Left ventricle myocardium inferior (tissue), 1 donor: ENCODE measurements around the gene GLI2. TPM values are rescaled to one million over a fixed set of nuclear protein-coding genes. Genes with fewer than 3 reads are reported as not detected.

Experiments
- DNase-seq: peaks from one replicate; pipeline ENCODE4 v3.0.0-alpha.2; 2020
- H3K27ac ChIP-seq: fragments of 200-600 bp; replicated peaks from 2 replicates; pipeline ENCODE4 v1.8.0; 2021
- H3K27me3 ChIP-seq: fragments of 200-600 bp; 2 replicates; pipeline ENCODE4 v1.8.0; 2021; ENCODE audit warnings: low read depth
- H3K36me3 ChIP-seq: fragments of 200-600 bp; 2 replicates; pipeline ENCODE4 v1.8.0; 2021
- H3K4me1 ChIP-seq: fragments of 200-600 bp; 2 replicates; pipeline ENCODE4 v1.8.0; 2021
- H3K4me3 ChIP-seq: fragments of 200-600 bp; 2 replicates; pipeline ENCODE4 v1.8.0; 2021; ENCODE audit warnings: mild to moderate bottlenecking, moderate library complexity
- H3K9me3 ChIP-seq: fragments of 200-600 bp; replicated peaks from 2 replicates; pipeline ENCODE4 v1.8.0; 2021
- intact Hi-C: fragments of 100-400 bp; cut with micrococcal nuclease; formaldehyde crosslinking; loops from one replicate; pipeline ENCODE4 v1.11.0; 2022
- total RNA-seq: library from RNA; stranded (reverse); fragmentation: NEBNext Ultra II Directional; extraction: Animal tissue kit (Norgen Biotek cat#: 25700); gene quantifications from one replicate; pipeline ENCODE4 v1.2.1, GENCODE V29; 2021
- TF ChIP-seq, protein P1 (sequence below): fragments of 200-600 bp; IDR thresholded peaks from 2 replicates; pipeline ENCODE4 v1.8.0; 2021; ENCODE audit warnings: antibody characterized with exemption, mild to moderate bottlenecking, borderline replicate concordance
- donor health status: DM: no; HTN: yes; CAD: no; lungs with severe emphysema.

GLI2 gene
- total RNA-seq, 1 donor from 2014 or later = 2.4 TPM

DNA sequence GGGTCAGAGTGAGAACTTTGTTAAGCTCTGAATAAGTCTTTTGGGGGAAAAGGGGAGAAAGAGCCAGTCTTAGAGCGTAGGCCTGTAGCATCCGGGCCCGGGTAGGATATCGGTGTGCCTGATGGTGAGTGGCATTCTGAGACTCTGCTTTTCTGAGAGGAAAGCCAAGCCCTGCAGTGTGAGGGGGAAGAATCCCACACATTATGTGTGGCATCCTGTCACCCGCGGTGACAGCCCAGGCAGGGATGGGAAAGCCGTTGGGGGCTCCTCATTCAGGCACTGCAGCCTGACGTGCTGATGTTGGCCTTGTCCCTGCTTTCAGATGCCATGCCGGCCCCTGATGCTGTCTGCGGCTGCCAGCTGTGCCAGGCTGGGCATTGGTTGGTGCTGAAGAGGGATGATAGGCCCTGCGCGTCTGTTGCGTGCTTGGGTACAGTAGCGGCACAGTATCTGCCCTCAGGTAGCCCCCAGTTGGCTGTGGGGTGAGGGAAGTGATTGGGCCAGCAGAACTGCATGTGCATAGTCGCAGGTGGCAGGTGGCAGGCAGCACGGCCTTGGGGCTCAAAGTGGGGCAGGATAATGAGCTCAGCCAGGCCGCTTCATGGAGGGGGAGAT is 37.6 kb downstream of the GLI2 start:
- peak; percentile 7 for DNase-seq
- H3K9me3 ChIP-seq = no peaks in the 10 kb centered on the region
- no peaks in the 10 kb centered on the region for H3K36me3 ChIP-seq
- TF ChIP-seq, protein P1, sequence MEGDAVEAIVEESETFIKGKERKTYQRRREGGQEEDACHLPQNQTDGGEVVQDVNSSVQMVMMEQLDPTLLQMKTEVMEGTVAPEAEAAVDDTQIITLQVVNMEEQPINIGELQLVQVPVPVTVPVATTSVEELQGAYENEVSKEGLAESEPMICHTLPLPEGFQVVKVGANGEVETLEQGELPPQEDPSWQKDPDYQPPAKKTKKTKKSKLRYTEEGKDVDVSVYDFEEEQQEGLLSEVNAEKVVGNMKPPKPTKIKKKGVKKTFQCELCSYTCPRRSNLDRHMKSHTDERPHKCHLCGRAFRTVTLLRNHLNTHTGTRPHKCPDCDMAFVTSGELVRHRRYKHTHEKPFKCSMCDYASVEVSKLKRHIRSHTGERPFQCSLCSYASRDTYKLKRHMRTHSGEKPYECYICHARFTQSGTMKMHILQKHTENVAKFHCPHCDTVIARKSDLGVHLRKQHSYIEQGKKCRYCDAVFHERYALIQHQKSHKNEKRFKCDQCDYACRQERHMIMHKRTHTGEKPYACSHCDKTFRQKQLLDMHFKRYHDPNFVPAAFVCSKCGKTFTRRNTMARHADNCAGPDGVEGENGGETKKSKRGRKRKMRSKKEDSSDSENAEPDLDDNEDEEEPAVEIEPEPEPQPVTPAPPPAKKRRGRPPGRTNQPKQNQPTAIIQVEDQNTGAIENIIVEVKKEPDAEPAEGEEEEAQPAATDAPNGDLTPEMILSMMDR = no peak
- H3K4me3 ChIP-seq = no peak overlapping the region
- H3K4me1 ChIP-seq = no peaks in the 10 kb centered on the region
- intact Hi-C loops = no loop called here
- no peak overlapping the region for H3K27ac ChIP-seq
- peaks cover 29% of the 10 kb centered on the region for H3K27me3 ChIP-seq

DNA sequence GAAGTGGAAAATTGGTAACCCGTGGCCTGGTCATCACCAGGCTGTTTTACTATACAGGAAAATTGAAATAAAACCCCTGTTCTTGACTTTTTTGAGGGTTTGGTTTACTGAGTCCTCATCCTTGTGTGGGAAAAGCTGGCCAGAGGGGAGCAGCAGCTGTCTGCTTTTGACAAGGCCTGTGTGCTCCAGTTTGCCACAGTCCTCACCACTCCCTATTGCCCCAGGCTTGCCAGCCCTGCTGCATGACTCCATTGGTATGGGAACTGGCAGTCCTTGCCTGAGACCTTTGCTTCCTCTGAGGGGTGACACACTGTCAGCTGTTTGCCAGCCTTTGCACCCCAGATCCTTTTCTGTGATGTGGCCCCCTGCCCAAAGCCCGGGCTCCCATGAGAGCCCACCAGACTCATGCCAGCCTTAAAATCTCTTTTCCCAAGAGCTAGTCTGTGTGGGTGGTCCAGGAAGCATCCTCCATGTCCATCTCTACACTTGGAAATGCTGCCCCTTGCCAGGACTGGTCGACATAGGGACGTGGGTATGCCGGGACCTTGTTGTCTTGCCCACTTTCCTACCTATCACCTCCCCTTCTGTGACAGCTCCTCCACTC is 39.0 kb downstream of the GLI2 start:
- Histone ChIP-seq H3K36me3 (no peaks in the 10 kb centered on the region), H3K9me3 (no peaks in the 10 kb centered on the region), H3K27ac (no peak overlapping the region), H3K4me1 (no peaks in the 10 kb centered on the region), H3K27me3 (peaks cover 42% of the 10 kb centered on the region), H3K4me3 (no peak overlapping the region)
- intact Hi-C loops = no loop called here
- TF ChIP-seq, protein P1 = no peak
- peak; percentile 5 for DNase-seq

DNA sequence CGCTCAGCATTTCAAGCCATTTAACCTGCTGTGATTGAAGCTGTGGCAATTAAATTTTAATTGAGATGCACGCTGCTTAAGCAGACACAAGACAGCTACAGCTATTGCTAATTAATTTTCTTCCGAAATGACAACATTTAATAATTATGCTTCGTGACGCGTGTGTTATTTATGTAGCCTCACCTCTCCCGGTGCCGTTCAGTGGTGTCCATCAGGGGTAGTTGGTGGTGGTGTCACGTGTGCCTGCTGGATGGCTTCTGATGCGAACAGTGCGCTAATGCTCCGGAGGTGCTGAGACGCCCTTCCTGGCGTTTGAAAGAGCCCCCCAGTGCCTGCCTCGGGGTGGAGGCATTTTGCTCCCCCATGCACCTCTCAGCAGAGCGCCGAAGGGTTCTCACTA is 39.5 kb downstream of the GLI2 start:
- Histone ChIP-seq H3K4me3 (no peak overlapping the region), H3K9me3 (no peaks in the 10 kb centered on the region), H3K4me1 (no peaks in the 10 kb centered on the region), H3K36me3 (no peaks in the 10 kb centered on the region), H3K27me3 (peaks cover 43% of the 10 kb centered on the region), H3K27ac (no peak overlapping the region)
- DNase-seq = peak; percentile 2
- intact Hi-C loops = no loop called here
- TF ChIP-seq, protein P1 = no peak

DNA sequence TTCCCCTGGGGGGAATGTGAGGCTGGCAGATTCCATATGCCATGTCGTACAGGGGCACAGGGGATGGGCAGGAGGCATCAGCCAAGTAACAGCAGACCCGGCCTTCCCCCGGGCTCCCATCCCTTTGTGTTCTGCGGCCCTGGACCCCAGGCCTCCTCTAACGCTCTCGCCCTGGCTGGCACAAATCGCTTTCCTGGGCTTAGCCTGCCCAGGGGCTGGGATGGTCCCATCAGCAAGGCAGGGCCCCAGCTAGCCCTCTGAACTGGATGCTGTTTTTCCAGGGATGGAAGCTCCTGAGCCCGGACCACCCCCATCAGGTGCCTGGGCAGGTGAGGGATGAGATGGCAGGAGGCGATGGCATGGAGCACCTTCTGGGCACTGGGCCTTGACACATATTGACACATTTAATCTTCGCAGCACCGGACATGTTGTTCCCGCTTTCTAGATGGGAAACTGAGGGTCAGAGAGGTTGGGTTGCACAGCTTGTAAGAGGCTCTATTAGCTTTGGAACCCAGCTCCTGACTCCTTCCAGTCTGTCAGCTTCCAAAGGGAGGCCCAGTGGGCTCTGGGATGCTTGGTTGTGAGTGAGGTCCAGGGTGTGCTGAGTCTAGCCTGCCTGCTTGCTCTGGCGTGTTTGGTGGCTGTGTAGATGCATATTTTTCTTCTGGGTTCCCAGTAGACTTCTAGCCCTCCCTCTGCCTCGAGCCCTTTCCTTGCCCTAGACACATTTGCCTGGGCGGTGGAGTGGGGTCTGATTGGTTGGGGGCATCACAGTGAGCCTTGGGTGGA is 40.3 kb downstream of the GLI2 start:
- H3K9me3 ChIP-seq = no peaks in the 10 kb centered on the region
- no peaks in the 10 kb centered on the region for H3K4me1 ChIP-seq
- H3K4me3 ChIP-seq = no peak overlapping the region
- H3K27me3 ChIP-seq = peaks cover 49% of the 10 kb centered on the region
- intact Hi-C loops = no loop called here
- TF ChIP-seq, protein P1 = no peak
- H3K27ac ChIP-seq = no peak overlapping the region
- peak; percentile 10 for DNase-seq
- H3K36me3 ChIP-seq = no peaks in the 10 kb centered on the region

DNA sequence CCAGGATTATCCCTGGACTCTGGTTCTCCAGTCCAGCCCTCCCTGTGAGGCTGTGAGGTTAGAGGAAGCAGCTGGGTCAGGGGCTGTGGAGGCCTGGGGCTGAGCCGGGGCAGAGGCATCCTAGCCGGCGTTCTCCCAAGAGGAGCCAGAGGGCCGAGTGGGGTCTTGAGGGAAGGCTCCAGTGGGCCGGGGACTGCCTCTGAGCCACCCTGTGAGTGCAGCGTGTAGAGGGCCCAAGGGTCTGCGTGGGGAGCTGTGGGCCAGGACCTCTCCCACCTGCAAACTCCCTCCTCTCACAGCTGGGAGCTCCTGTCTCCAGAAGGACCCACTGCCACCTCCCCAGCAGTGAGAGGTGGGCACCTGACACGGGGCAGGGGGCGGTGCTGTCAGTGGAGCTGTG is 41.0 kb downstream of the GLI2 start:
- TF ChIP-seq, protein P1 = no peak
- H3K9me3 ChIP-seq = no peaks in the 10 kb centered on the region
- H3K4me1 ChIP-seq = no peaks in the 10 kb centered on the region
- H3K27ac ChIP-seq = no peak overlapping the region
- intact Hi-C loops = no loop called here
- H3K4me3 ChIP-seq = no peak overlapping the region
- peaks cover 56% of the 10 kb centered on the region for H3K27me3 ChIP-seq
- peak; percentile 6 for DNase-seq
- no peaks in the 10 kb centered on the region for H3K36me3 ChIP-seq
